ENCODE data around the gene FAM184B.

Gene FAM184B

GRCh38 chr4:17623451-17624001 is 157.9 kb downstream of the FAM184B start:
- no peak for DNase-seq

DNA sequence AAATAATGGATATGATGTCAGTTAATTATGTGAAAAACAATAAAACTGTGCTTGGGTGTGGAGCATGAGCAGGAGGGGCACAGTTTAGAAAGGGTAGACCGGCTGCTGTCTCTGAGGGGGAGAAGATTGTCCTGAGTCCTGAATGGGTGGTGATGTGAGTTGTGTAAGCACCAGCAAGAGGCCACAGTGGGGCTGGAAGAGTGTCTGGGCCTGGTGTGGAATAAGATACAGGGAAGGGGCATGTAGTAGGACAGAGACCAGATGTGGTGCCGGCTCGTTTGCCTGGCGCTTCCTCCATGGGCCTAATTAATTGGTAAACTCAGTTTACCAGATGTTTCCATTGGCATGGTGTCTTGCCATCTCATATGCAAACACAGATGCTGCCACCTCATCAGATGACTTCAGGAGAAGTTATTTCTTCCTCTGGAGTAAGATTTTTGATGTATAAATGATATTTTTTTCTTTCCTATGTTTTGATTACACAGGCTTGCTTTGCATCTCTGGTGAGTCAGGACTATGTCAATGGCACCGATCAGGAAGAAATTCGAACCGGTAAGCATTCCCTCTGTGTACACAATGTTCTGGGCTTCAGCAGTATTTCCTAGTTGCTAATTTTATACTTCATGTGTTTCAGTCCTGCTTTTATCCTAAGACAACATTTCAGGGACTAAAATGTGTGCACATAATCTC is 161.9 kb downstream of the FAM184B start:
- no peak for DNase-seq

GRCh38 chr4:17618926-17619325 is 162.5 kb downstream of the FAM184B start:
- no peak for DNase-seq

- DNase-seq, result no peak
Observed at GRCh38 chr4:17616283-17616682, 165.1 kb downstream of the FAM184B start.

DNA sequence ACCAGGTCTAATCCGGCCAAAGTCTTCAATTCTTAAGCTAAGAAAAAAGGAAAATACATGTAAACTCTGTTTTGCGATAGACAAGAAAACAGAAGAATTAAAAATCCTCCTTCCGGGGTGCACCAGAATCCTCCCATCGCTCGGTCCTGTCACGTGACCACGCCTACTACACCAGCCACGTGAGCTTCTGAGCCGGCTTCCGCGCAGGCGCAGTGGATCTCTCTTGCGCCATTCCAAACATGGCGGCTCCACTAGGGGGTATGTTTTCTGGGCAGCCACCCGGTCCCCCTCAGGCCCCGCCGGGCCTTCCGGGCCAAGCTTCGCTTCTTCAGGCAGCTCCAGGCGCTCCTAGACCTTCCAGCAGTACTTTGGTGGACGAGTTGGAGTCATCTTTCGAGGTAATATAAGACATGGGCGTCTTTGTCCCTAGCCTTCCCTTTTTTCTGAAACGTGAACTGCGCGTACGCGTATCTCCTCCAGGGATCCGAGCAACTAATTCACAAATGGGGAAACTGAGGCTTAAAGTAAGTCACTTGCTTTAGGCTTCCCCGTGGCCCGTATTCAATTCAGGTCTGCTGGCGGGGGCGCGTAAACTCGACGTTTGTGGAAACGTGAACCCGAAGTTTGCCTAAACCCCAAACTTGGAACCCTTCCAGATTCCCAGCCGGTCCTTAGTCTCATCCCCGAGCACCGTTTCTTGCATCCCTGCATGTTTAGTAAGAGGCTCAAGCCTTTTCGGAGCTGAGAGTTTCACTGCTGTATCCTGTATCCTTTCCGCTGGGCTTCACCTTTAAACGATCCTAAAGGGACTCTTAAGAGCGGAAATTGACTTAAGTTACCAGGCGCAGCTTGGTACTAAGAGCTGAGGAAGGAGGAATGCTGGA is 166.8 kb downstream of the FAM184B start, which contains the start of gene MED28:
Gene MED28, plus strand, starts transcription at position 226 of the 884 bp plus-strand sequence. Its CDS starts 14 bp downstream, at position 240.
- DNase-seq, result peak; percentile 96

DNA sequence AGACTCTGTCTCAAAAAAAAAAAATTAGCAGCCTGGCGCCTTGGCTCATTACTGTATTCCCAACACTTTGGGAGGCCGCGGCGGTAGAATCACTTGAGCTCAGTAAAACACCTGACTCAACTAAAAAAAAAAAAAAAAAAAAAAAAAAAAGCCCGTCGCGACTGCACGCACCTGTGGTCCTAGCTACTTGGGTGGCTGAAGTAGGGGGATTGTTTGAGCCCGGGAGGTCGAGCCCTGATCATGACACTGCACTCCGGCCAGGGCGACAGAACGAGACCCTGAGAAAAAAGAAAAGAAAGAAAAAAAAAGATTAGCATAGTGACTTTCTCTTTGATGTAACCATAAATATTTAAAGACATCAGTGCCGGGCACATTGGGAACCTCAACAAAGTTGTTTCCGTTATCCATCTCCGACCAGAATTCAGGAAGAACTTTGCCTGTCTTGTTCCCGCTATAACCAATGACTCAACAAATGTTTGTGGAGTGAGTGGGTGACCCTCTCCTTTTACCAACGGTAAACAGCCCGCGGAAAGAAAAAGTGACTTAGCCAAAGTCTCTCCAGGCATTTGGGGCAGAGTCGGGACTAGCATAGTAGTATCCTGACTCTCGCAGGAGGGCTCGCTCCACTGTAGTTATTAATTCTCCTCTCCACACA is 167.5 kb downstream of the FAM184B start:
- DNase-seq, result peak; percentile 33

DNA sequence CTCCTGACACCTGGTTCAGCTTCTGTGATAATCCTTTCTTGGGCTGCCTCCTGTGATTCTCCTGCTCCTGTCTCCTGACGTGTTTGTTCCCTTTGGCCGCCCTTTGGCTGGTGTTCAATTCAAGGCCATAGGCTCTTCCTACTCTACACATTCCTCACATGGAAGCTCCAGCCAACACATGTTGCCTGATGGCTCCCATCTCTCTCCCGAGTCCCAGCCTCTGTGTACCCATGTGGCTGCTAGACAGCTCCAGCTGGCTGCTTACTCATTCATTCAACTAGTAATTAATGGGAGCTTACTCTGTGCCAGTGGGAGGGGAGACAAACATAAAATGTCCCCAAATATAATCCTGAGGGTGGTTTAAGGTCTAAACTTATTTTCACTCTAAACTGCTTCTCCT is 176.2 kb downstream of the FAM184B start:
- DNase-seq, result no peak

DNA sequence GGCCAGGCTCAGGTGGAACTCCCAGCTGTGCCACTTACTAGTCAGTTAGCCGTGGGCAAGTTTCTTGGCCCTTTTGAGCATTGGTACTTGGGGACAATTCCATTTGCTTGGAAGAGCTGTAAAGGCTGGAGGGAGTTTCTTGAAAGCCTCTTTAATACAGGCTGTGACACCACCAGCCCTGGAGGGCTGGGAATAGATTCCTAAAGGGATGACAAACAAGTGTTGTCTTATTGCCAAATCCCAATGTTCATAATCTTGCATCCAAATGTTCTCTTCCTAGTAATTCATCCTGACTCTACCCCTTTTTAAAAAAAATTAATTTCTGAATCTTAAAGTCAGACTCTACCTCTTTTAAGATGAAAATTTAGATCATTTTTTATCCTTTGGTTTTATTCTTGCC is 181.6 kb downstream of the FAM184B start:
- DNase-seq, result no peak

GRCh38 chr4:17597517-17597916 is 183.9 kb downstream of the FAM184B start:
- no peak for DNase-seq

GRCh38 chr4:17595471-17596005 is 185.9 kb downstream of the FAM184B start:
- DNase-seq, result no peak

GRCh38 chr4:17589355-17589754 is 192.1 kb downstream of the FAM184B start:
- no peak for DNase-seq

DNA sequence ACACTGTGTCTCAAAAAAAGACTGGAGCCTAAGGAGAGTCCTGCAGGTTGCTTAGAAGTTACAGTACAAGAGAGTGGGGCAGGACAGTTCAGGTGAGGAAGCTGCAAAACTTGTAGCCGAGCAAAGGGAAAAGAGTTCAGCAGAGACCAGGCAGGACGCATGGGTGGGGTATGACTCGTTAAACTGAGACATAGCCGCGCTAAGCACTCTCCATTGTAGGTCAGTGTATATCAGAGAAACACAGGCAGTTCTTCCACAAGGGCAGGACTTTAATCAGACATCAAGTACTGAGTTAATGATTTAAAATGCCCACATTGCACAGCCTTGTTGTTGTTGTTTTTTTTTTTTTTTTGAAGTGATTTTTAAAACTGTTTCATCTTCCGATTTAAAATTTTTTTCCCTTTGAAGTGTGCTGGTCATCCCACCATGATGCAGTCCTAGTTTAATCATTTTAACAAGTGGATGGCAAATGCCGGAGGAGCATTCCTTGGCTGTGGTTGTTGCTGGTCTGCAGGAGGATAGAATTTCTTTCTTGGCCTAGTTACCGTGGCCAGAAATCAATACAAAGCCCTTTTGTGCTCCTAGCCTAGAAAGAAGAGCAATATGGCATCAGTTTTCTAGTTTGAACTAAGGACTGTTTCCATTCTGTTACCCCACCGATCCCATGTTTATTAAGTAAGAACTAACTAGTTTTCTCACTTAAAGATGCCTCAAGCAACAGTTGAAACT is 194.2 kb downstream of the FAM184B start:
- no peak for DNase-seq

DNA sequence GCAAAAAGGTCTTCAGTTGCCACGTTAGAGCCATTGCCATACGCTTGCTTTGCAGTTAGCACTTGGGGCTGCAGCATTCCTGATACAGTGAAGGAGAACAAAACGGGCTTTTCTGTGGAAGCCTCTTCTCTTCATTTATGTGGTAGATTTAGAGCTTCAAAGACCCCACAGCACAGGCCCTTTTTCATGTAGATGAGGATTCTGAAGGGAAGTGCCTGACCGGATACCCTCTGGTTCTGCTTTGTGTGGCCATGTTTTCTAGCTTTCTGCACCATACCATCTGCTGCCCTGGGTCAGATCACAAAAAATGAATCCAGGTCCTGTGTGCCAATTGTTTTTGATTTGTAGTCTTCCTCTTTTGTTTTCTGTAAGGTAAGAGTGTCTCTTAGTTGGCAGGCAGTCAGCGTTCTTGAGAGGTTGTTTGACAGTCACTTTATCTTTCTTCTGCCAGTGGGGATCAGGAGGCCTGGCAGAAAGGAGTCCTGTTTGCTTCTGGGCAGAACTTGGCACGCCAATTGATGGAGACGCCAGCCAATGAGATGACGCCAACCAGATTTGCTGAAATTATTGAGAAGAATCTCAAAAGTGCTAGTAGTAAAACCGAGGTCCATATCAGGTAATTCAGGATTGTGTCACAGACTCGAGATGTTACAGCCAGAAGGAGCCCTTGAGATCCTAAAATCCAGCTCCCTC is 196.8 kb downstream of the FAM184B start:
- DNase-seq, result no peak

DNA sequence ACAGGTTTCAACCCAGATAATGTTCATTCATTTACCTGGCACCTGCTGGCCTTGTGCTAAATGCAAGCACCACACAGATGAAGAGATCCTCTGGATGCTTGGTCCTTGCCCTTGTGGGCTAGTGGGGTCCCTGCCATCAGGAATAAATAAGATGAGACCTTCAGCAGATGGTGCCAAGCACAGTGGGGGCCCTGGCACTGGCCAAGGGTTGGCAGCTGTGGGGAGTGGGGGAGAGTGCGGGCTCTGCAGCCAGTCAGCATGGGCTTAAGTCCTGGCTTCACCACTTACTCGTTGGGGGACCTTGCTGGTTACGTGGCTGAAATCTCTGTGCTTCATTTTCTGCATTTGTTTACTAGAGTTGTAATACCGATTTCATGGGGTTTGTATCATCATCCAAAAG is 197.5 kb downstream of the FAM184B start:
- DNase-seq, result no peak

GRCh38 chr4:17583276-17583675 is 198.1 kb downstream of the FAM184B start:
- no peak for DNase-seq

- DNase-seq, result no peak
Observed at GRCh38 chr4:17580969-17581368, 200.5 kb downstream of the FAM184B start.
